GM20000 (cell line): ENCODE data around the gene TTC27.
"Not testable (repeated sequence)": the region's sequence is repeated elsewhere in the genome, so short reads cannot be mapped to it uniquely, and the experiment has no call there.

Source experiments
- DNase-seq: peaks from one replicate; pipeline ENCODE4 v3.0.0; 2012; ENCODE audit warnings: low spot score
- TF ChIP-seq, protein P1 (sequence below): IDR thresholded peaks from 2 replicates; pipeline ENCODE4 v1.5.1; 2012; ENCODE audit warnings: mild to moderate bottlenecking, control low read depth; ENCODE audit errors: extremely low read depth, missing control alignments

TTC27 gene

DNA sequence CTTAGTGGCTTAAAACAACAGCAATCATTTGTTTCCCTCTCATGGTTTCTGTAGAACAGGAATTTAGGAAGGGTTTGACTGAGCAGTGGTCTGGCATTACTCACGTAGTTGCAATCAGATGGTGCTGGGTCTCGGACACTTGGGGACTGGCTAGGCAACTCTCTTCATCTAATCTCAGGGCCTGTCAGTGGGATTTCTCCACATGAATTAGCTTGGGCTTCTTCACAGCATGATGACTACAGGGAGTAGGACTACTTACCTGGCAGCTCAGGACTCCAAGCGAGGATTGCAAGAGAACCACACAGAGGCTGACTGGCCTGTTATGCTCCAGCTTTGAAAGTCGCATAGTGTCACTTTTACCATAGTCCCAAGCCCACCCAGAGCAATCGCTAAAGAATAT, 125.1 kb downstream of the TTC27 start:
- TF ChIP-seq, protein P1, sequence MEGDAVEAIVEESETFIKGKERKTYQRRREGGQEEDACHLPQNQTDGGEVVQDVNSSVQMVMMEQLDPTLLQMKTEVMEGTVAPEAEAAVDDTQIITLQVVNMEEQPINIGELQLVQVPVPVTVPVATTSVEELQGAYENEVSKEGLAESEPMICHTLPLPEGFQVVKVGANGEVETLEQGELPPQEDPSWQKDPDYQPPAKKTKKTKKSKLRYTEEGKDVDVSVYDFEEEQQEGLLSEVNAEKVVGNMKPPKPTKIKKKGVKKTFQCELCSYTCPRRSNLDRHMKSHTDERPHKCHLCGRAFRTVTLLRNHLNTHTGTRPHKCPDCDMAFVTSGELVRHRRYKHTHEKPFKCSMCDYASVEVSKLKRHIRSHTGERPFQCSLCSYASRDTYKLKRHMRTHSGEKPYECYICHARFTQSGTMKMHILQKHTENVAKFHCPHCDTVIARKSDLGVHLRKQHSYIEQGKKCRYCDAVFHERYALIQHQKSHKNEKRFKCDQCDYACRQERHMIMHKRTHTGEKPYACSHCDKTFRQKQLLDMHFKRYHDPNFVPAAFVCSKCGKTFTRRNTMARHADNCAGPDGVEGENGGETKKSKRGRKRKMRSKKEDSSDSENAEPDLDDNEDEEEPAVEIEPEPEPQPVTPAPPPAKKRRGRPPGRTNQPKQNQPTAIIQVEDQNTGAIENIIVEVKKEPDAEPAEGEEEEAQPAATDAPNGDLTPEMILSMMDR: no peak
- no peak for DNase-seq

- DNase-seq: not testable (repeated sequence)
Measured at GRCh38 chr2:32754676-32755075, 126.8 kb downstream of the TTC27 start.

- TF ChIP-seq, protein P1: no peak
- no peak for DNase-seq
Measured at GRCh38 chr2:32755666-32756065, 127.8 kb downstream of the TTC27 start.

DNA sequence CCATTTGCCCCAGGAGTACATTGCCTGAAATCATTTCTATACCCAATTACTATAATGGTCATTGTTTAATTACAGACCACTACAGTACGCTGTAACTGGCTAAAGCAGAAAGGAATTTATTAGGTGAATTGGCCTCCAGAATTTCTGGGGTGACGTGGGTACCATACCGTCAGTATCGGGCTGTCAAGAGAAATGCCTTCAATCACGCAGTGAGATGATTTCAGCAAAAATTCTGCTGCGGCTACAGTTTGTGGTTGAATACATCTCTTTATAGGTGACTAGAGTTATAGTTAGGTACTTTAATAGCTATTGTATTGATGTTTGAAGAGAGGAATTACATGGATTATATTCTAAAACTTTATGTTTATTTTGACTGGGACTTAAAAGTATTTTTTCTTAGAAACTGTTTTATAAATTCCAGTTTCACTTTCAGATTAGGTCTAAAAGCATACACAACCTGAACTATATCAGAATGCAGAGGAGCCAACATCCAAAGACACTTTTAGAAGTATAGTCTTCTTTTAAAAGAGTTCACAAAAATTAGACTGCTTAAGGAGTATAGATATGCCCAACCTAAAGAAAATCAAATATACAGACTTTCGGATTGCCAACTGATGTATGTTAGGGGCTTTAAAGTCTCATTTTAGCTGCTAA, 128.4 kb downstream of the TTC27 start:
- DNase-seq: no peak
- TF ChIP-seq, protein P1: no peak

GRCh38 chr2:32758232-32758631, 130.4 kb downstream of the TTC27 start:
- no peak for DNase-seq
- TF ChIP-seq, protein P1: no peak

- TF ChIP-seq, protein P1: no peak
- no peak for DNase-seq
Measured at GRCh38 chr2:32760628-32761027, 132.8 kb downstream of the TTC27 start.

GRCh38 chr2:32768387-32769174, 140.7 kb downstream of the TTC27 start:
- TF ChIP-seq, protein P1: no peak
- DNase-seq: no peak
